Fibroblast of the aortic adventitia (primary cell): ENCODE results near the gene UNC119B. TPM values are rescaled to one million over a fixed set of nuclear protein-coding genes. Genes with fewer than 3 reads are reported as not detected.

Experiments used
- DNase-seq: peaks from one replicate; pipeline ENCODE4 v3.0.0-alpha.2; 2010; ENCODE audit warnings: low read depth
- H3K4me3 ChIP-seq: 2 replicates; pipeline ENCODE4 v1.5.1; 2011; ENCODE audit warnings: low read depth, mild to moderate bottlenecking, control low read depth, low read length, moderate library complexity
- total RNA-seq: library from RNA; depleted of rRNA; stranded (reverse); fragments of >200 nt; gene quantifications from 2 replicates; pipeline ENCODE4 v1.2.3, GENCODE V29; 2012; ENCODE audit warnings: low replicate concordance
- TF ChIP-seq, protein P1 (sequence below): IDR thresholded peaks from 2 replicates; pipeline ENCODE4 v1.5.1; 2011; ENCODE audit warnings: mild to moderate bottlenecking, low read length, control low read depth, inconsistent platforms; ENCODE audit not compliant: insufficient read depth

UNC119B gene
- total RNA-seq, 1 donor, result 19.8 TPM

GRCh38 chr12:120739821-120740613 is 29.8 kb downstream of the UNC119B start:
- H3K4me3 ChIP-seq, result no peak overlapping the region
- DNase-seq, result no peak
- TF ChIP-seq, protein P1, sequence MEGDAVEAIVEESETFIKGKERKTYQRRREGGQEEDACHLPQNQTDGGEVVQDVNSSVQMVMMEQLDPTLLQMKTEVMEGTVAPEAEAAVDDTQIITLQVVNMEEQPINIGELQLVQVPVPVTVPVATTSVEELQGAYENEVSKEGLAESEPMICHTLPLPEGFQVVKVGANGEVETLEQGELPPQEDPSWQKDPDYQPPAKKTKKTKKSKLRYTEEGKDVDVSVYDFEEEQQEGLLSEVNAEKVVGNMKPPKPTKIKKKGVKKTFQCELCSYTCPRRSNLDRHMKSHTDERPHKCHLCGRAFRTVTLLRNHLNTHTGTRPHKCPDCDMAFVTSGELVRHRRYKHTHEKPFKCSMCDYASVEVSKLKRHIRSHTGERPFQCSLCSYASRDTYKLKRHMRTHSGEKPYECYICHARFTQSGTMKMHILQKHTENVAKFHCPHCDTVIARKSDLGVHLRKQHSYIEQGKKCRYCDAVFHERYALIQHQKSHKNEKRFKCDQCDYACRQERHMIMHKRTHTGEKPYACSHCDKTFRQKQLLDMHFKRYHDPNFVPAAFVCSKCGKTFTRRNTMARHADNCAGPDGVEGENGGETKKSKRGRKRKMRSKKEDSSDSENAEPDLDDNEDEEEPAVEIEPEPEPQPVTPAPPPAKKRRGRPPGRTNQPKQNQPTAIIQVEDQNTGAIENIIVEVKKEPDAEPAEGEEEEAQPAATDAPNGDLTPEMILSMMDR, result no peak

GRCh38 chr12:120740871-120741270 is 30.6 kb downstream of the UNC119B start:
- TF ChIP-seq, protein P1, result no peak
- no peak for DNase-seq
- H3K4me3 ChIP-seq, result no peak overlapping the region

DNA sequence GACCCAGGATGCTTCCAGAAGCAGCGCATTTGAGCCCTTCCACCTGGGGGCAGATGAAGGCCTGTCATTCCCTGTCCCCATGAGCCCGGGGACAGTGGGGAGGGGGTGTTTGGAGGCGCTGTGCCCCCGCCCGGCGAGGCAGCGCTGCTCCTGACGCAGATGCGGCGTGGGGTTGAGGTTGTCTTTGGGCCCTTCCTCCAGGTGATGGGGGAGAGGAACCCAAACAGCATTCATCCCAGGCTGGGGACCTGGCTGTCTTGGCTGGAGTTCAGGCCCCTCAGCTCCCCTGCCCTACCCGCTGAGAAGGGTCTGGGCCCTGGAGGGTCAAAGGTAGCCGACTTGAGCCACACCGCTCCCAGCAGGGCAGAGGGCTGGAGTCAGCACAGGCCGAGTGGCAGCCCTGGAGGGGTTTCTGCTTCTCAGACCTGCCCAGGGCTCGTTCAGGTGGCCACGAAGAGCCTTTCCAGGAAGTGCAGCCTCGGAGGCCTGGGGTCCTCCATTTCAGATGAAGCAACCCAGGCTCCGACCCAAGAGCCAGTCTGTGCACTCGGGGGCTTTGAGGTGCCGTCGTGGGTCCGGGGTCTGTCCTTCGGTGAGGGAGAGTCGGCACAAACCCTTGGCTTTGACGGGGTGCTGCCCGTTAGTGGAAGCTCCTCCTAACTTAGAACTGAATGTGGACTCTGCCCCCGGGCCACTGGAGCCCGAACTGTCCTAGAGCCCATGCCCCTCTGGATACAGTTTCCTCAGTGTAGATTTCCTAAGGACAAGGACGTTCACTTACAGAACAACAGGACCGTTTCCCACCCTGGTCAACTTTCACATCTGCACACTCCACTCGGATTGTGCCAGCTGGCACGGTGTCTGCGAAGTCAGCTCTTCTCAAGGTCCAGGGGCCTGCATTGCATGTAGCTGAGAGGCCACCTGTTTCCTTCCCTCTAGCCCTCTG is 31.5 kb downstream of the UNC119B start:
- TF ChIP-seq, protein P1, result no peak
- no peak for DNase-seq
- no peak overlapping the region for H3K4me3 ChIP-seq

DNA sequence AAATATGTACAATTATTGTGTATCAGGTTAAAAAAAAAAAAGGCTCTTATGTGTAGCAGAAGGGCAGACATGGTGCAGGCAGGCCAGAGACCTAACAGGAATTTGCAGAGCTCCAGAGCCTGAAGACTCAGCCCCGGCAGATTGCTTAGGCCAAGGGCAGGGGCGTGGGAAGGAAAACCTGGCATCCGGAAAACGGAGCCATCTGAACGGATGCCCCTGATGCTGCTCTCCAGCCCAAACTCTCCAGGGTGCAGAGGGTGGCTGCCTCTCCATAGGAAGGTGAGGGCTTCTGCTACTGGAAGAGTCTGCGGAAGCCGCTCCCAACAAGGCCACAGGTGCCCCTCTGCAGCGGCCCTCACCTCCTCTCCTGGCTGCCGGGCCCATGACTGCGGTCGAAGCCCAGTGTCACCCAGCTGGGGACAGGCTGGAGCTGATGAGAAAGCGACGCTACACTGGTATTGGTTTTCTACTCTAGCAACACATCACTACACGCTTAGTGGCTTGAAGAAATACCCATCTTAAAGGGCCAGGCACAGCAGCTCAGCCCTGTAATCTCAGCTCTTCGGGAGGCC is 34.8 kb downstream of the UNC119B start:
- TF ChIP-seq, protein P1, result no peak
- DNase-seq, result no peak
- no peak overlapping the region for H3K4me3 ChIP-seq

DNA sequence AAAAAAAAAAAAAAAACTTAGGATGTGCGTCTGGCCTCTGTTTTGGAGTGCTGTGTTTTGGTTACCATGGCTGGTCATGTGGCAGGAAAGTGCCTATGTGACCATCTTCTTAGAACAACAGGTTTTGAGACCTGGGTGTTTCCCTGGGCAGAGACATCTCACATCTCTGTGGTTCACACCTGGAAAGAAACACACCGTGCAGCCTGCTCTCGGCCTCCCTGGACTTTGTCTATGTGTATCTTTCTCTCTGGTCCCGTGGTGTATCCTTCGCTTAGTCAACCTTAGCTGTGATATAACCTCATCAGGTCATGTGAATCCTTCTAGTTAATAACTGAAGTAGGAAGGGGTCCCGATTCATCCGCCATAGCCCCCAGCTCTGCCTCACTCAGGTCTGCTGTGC is 38.0 kb downstream of the UNC119B start:
- TF ChIP-seq, protein P1, result no peak
- DNase-seq, result no peak
- H3K4me3 ChIP-seq, result no peak overlapping the region

GRCh38 chr12:120749256-120749655 is 39.0 kb downstream of the UNC119B start:
- DNase-seq, result no peak
- H3K4me3 ChIP-seq, result no peak overlapping the region
- TF ChIP-seq, protein P1, result no peak
